Jurkat, Clone E6-1 (cell line): ENCODE measurements around the gene RAPGEF6.
"Not testable (repeated sequence)": the region's sequence is repeated elsewhere in the genome, so short reads cannot be mapped to it uniquely, and the experiment has no call there.

Experiments used
- DNase-seq: peaks from one replicate; pipeline ENCODE4 v3.0.0-alpha.2; 2011; ENCODE audit warnings: low read depth, low spot score
- H3K4me3 ChIP-seq: 2 replicates; pipeline ENCODE4 v1.5.1; 2011; ENCODE audit warnings: mild to moderate bottlenecking, low read length, control low read depth, moderate library complexity

The RAPGEF6 gene

DNA sequence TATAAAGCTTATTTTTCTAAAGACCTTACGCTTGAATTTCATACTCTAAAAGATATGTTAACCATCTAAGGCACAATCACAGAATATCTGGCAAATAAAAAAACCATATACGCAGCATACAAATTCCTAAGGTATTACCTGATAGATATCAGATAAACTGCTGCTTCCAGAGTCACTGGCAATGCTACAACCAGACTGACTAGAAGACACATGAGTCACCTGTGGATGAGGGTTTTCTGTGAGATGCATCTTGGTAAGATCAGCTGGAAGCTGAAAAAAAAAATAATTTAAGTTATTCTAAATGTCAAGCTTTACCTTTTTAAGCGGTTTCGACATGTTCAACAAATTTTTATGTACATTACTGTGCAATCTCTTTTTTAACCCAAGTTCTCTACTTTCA lies 113.8 kb downstream of the RAPGEF6 start:
- DNase-seq, result no peak
- H3K4me3 ChIP-seq, result no peak overlapping the region

DNA sequence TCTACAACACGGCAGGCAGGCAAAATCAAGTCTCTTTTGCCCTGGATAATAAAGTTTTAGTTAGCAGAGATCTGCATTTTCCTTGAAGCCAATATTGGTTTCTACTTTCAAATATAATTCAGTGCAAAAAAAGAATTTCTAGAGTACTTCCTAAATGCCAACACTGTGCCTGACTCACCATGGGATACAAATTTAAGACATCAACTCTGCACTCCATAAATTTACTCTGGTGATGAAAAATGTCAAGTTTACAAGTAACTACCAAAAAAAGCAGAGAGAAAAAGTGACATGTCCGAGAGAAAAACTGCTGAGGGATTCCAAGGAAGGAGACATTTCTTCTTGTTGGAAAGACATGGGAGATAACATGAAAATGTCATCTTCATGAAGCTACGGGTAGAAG lies 119.7 kb downstream of the RAPGEF6 start:
- H3K4me3 ChIP-seq, result no peak overlapping the region
- no peak for DNase-seq

DNA sequence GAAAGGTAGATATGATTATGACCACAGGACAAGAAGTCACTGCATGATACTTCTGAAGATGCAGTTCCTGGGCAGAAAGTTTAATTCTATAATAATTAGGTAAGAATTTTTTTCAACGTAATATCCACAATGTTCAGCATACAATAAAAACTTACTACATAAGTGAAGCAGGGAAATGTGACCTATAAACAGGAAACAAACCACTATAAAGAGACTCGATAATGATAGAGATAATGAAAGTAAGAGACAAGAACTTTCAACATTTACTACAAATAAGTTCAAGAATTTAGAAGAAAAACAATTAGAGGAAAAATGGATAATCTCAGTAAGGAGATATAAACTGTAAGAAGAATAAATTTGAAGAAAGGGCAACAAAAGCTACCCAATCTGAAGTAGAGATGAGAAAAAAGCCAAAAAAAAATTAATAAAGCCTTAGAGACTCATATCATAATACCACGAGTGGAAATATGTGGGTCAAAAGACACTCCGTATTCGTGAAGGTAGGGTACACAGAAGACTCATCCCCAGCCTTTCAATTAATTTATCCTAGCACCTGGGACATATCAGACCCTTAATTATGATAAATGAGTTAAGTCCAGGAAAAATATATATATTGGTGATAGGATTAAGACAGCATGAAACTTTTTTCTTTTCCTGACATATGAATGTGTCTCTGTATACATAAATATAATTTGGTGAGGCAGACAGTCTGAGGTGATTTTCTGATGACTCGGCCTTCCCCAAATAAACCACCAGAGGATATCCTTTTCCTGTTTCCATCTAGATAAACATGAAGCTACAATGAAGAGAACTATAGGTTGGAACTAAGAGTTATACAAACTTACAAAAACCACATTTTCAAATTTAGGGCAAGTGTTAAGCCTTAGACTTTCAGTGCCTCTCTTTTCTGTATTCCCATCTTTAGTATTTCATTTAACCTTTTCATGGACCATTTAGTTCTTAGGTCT lies 120.4 kb downstream of the RAPGEF6 start:
- peak; percentile 55 for DNase-seq
- peak overlapping the region; percentile 19 for H3K4me3 ChIP-seq

DNA sequence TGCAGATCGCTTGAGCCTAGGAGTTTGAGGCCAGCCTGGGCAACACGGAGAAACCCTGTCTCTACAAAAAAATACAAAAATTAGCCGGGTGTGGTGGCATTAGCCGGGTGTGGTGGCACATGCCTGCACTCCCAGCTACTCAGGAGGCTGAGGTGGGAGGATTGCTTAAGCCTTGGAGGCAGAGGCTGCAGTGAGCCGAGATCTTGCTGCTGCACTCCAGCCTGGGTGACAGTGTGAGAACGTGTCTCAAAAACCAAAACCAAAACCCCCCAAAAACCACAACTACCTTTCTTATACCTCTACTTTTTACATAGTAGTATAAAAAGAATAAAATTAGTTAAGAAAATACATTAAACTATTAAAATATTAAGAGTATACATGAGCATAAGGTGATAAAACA lies 121.2 kb downstream of the RAPGEF6 start:
- peak; percentile 27 for DNase-seq
- no peak overlapping the region for H3K4me3 ChIP-seq

DNA sequence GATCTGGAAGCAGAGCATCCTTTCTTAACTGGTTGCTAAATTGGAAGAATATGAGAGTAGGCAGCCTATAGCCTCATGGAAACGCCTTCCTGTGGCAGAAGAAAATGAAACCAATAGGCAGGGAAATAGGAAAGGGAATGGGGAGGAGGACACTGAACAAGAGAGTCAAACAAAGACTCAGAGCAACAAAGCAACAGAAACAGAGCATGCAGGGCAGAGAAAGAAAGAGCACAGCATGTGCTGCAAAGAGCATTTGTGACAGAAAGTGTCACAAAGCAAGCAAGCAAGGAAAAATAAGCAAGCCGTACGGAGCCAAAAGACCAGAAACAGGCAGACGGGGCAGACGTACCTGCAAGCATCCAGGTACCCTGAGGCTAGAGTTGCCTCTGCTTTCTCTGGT lies 123.1 kb downstream of the RAPGEF6 start:
- DNase-seq, result no peak
- H3K4me3 ChIP-seq, result no peak overlapping the region

DNA sequence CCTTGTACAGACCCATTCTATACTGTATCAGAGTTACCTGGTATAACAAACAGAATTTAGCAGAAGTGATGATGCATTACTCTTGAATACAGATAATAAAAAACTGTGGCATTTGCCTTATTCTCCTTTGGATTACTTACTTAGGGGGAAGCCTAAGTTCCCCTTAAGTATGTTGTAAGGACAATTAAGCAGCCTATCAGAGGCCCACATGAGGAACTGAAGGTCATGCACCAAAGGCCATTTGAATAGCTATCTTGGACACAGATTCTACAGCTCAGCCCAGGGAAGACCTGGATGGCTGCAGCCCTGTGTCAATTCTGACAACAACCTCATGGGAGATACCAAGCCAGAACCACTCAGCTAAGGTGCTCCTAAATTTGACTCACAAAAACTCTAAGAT lies 125.2 kb downstream of the RAPGEF6 start:
- no peak overlapping the region for H3K4me3 ChIP-seq

DNA sequence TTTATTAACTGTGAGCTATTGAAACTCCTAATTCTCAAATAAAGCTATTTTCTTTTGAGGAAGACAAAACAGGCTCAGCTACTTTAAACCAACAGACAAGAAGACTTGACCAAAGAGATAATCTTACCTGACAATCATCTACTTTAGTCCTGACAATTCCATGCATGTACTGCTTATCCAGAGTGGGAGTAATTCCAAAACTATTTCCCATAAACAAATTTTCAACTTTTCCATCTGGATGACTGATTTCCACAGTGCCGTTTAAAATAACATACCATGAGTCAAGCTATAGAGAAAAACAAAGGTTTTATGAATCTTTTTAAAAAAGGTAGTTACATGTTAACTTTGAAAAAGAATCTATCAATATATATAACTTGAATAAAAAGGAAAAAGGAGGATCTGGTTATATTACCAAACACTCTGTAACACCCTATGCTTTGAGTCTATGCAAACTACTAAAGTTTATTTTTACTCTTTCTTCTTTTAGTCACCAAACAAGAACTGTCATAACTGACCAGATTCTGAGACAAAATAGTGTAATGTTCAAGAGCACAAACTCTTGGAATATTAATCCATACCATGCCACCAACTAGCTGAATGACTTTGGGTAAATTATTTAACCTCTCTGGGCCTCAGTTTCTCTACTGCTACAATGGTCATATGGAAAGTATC lies 129.7 kb downstream of the RAPGEF6 start:
- no peak overlapping the region for H3K4me3 ChIP-seq
- DNase-seq, result no peak

More for the DNA sequence above, 125.2 kb downstream of the RAPGEF6 start:
- DNase-seq, result no peak

DNA sequence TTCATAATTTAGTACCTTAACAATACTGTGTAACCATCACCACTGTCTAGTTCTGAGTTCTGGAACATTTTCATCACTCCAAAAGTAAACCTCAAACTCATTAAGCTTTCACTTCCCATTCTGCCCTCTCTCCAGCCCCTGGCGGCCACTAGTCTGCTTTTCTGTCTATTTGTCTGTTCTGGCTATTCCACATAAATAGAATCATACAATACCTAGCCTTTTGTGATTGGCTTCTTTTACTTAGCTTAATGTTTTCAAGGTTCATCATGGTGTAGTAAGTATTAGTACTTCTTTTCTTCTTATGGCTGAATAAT lies 138.7 kb downstream of the RAPGEF6 start:
- H3K4me3 ChIP-seq, result no peak overlapping the region
- no peak for DNase-seq

DNA sequence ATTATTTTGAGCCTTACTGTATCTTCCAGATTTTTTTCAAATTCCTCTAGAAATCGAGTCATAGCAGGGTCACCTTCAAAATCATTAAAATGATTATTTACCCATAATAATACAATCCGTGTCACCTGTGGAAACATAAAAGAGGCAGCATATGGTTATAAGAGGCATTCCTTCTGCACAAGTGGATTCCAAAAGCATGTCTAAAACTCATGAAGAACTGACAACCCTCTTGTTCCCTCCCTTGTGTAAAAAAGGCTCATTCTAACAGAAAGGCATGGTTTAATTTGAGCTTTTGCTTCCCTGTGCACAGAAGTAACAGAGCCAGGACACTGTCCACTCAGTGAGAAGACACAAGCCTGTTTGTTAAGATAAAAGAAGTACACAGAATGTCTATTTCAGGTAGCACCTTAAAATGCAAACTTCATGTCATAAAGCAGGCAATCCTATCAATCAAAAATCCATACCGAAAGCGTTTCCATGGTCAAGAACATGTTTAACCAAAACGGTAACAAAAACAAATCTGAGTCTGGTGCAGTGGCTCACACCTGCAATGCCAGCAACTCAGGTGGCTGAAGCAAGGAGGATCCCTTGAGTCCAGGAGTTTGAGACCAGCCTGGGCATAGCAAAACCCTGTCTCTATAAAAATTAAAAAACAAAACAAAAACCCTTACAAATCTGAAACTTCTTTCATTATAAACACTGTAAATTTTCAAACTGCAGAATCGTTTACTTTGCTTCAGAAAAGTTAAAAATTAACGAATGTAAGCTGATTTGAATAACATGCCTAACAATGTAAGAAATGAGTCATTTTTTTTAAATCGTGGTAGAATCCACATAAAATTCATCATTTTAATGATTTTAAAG lies 139.3 kb downstream of the RAPGEF6 start:
- no peak for DNase-seq

DNA sequence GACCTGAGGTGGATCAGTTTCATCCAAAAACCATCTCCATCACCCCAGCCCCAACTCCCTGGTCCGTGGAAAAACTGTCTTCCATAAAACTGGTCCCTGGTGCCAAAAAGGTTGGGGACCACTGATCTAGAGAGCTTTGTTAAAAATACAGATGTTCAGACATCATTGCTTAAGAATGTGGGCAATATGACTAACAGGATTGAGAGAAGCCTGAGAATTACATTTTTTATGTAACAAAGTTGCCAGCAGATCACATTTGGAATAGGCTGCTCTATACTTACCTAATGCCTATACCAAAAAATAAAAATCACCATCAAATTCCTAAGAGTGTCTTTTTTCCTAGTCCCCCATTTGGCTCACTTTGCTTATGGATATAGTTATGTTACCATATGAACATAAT lies 143.3 kb downstream of the RAPGEF6 start:
- DNase-seq, result no peak
- no peak overlapping the region for H3K4me3 ChIP-seq

More for the DNA sequence above, 139.3 kb downstream of the RAPGEF6 start:
- H3K4me3 ChIP-seq, result no peak overlapping the region

DNA sequence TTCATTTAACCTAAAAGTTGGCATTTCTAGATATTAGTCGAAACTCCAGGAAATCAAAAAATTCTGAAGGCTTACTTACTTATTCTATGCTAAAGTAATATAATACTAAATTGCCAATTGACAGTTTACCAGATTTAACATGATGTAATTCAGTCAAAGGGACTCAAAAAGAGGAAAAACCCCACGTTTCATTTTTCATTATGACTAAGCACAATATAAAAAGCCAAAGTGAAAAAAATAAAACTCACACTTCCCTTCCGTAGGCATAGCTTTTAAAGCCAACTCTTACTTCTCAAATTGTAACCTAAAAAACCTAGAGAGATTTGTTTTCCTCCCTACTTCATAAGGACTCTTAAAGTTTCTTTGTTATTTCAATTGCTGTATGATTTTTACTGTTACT lies 146.6 kb downstream of the RAPGEF6 start:
- no peak overlapping the region for H3K4me3 ChIP-seq
- DNase-seq, result no peak

DNA sequence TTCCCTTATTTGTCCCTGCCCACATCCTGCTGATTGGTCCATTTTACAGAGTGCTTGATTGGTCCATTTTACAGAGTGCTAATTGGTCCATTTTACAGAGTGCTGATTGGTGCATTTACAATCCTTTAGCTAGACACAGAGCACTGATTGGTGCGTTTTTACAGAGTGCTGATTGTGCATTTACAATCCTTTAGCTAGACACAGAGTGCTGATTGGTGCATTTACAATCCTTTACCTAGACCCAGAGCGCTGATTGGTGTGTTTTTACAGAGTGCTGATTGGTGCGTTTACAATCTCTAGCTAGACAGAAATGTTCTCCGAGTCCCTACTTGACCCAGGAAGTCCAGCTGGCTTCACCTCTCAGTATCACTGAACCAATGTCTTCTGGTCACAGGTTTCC lies 147.7 kb downstream of the RAPGEF6 start:
- DNase-seq, H3K4me3 ChIP-seq: not testable (repeated sequence)

DNA sequence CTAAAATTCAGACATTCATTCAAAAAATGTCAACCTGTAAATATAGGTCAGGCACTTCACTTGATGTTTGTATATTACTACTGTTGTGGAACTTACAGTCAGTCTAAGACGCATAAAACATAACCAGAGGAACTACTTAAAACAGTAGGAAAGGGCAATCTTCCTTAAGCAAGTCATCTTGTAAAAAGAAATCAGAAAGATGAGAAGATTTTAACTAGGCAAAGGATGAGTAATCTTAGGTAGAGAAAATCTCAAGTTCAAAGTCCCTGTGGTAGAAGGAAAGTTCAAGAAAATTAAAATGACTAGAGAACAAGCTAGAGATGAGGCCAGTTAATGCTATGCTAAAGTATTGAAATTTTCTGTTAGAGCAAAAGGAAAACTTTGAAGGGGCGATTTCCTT lies 152.4 kb downstream of the RAPGEF6 start:
- H3K4me3 ChIP-seq, result no peak overlapping the region
- no peak for DNase-seq

DNA sequence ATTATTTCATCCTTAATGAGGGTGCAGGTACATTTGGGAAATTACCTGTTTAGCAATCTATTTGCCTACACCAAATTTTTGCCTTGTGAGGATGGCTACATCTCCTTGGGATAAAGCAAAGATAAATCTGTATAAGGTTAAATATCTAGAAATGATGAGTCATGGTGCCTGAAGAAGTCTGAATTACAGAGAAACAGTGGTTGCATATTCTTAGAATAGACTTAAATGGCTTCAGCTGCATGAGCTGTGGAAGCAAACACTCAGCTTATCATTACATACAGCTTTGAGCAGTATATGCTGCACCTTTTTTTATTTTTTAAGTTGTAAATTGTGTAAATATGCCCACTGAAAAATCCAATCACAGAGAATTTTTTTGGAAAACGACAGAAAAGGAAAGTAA lies 153.5 kb downstream of the RAPGEF6 start:
- no peak for DNase-seq
- no peak overlapping the region for H3K4me3 ChIP-seq

DNA sequence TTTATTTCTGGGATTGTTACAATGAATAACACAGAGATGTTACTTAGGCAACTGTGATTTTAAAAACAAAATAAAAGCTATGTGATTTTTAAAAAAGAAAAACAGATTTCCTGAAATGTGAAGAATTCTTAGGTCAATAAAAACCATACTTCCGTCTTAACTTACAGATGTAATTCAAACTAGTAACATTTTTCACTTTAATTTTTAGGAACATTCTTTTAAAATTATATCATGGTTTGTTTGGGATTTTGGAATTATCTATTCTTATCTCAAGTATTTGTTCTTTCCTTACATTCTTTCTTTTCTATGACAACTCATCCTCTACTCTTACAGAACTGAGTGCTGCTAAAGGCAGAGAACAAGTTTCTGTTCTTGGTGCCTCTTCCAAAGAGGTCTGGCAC lies 159.5 kb downstream of the RAPGEF6 start:
- no peak for DNase-seq
- H3K4me3 ChIP-seq, result no peak overlapping the region

DNA sequence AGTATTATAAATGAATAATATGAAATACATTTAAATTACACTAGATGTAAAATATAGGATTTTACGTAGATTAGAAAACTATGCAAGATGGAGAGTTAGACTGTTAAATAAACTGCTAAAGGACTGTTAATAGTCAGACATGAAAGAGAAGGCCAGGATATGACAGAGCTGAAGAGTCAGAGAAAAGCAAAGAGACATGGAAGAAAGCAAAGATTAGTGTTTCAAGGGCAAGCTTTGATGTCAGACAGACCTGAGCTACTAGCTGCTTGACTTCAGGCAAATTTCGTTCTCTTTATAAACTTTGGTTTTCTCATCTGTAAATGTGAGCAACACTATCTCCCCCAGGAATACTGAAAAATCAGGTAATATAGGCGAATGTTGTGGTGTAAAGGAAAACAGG lies 161.3 kb downstream of the RAPGEF6 start:
- no peak for DNase-seq
- H3K4me3 ChIP-seq, result no peak overlapping the region

DNA sequence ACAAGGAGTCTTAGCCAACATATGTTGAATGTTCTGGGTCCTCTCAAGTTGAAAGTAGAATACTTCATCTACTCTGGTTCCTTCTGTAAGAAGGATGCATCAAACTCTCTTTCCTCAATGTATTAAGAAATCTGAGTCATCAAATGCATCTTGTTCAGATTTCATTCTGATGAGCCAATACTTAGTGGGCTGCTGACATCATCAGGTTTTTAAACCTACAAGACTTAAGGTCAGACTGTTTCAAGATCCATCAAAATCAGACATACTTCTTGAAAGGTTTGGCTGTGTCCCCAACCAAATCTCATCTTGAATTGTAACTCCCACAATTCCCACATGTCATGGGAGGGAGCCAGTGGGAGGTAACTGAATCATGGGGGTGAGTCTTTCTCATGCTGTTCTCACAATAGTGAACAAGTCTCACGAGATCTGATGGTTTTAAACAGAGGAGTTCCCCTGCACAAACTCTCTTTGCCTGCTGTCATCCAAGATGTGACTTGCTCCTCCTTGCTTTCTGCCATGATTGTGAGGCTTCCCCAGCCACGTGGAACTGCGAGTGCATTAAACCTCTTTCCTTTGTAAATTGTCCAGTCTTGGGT lies 168.8 kb downstream of the RAPGEF6 start:
- no peak overlapping the region for H3K4me3 ChIP-seq
- no peak for DNase-seq

DNA sequence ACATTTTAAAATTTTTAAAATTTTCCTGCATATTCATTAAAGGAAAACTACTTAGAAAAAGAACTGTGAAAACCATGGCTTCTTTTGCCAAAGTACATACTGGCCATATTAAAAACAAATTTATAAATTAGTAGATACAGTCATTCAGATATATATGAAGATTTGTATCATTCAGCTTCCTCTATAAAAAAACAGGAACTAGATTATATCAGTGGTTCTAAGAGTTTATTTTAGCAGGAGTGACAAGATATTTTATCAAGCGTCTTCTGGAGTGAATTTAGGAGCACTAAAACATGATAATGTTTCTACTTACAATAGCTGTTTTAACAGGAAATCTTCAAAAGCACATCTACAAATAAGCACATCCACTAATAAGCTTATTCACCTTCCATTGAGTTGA lies 171.4 kb downstream of the RAPGEF6 start:
- no peak overlapping the region for H3K4me3 ChIP-seq
- DNase-seq, result no peak

DNA sequence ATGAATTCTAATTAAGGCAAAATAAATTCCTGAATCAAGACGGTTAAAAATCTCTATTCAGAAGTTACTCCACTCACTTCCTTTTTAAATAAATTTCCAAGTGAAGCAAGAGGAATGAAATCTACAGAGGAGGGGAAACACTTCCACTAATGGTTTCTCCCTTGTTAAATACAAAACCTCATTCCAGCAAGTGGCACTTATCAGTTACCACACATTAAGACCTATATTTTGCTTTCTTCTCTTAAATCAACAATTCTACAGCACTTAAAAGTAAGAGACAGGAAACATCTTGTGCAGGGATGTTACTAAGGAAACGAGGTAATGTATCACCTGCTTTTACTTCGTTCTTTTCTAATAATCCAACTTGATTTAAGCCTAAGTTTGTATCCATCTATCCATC lies 172.6 kb downstream of the RAPGEF6 start:
- H3K4me3 ChIP-seq, result no peak overlapping the region
- peak; percentile 79 for DNase-seq
